Hematopoietic multipotent progenitor cell treated with erythropoietin and hydrocortisone succinate and interleukin-3 and kit ligand, for 8 days (in vitro differentiated cells): ENCODE results near the gene MVB12B.
A peak's percentile ranks its signal among the peaks of the same experiment; 100 is the strongest.

Experiments
- DNase-seq: peaks from one replicate; pipeline ENCODE4 v3.0.0-alpha.2; 2015

Gene MVB12B

GRCh38 chr9:126389992-126390391, 63.4 kb downstream of the MVB12B start:
- DNase-seq, result no peak

- DNase-seq, result no peak
These were observed 64.3 kb downstream of the MVB12B start for GRCh38 chr9:126390923-126391322.

- DNase-seq, result no peak
These were observed 65.4 kb downstream of the MVB12B start for GRCh38 chr9:126391713-126392661.

GRCh38 chr9:126392662-126393371, 66.2 kb downstream of the MVB12B start:
- DNase-seq, result no peak

GRCh38 chr9:126393876-126394275, 67.2 kb downstream of the MVB12B start:
- DNase-seq, result no peak

- DNase-seq, result no peak
These were observed 68.2 kb downstream of the MVB12B start for GRCh38 chr9:126394802-126395201.

GRCh38 chr9:126395439-126396212, 69.0 kb downstream of the MVB12B start:
- no peak for DNase-seq

GRCh38 chr9:126397056-126397455, 70.4 kb downstream of the MVB12B start:
- DNase-seq, result peak; percentile 7

- DNase-seq, result peak; percentile 41
These were observed 71.9 kb downstream of the MVB12B start for GRCh38 chr9:126398403-126399058.

- no peak for DNase-seq
These were observed 72.6 kb downstream of the MVB12B start for GRCh38 chr9:126399251-126399650.

- DNase-seq, result no peak
These were observed 73.2 kb downstream of the MVB12B start for GRCh38 chr9:126399789-126400188.

- DNase-seq, result no peak
These were observed 73.9 kb downstream of the MVB12B start for GRCh38 chr9:126400571-126400970.

- DNase-seq, result no peak
These were observed 74.5 kb downstream of the MVB12B start for GRCh38 chr9:126401107-126401506.

- no peak for DNase-seq
These were observed 75.0 kb downstream of the MVB12B start for GRCh38 chr9:126401581-126401980.

- DNase-seq, result no peak
These were observed 76.8 kb downstream of the MVB12B start for GRCh38 chr9:126403397-126403796.

GRCh38 chr9:126404459-126404858, 77.8 kb downstream of the MVB12B start:
- DNase-seq, result no peak

- DNase-seq, result no peak
These were observed 79.5 kb downstream of the MVB12B start for GRCh38 chr9:126406075-126406667.

- no peak for DNase-seq
These were observed 80.7 kb downstream of the MVB12B start for GRCh38 chr9:126407114-126407870.

GRCh38 chr9:126408004-126408403, 81.4 kb downstream of the MVB12B start:
- no peak for DNase-seq

- no peak for DNase-seq
These were observed 83.6 kb downstream of the MVB12B start for GRCh38 chr9:126410229-126410628.

GRCh38 chr9:126411225-126411947, 84.8 kb downstream of the MVB12B start:
- no peak for DNase-seq
